Tibial artery (tissue), 4 donors: ENCODE measurements around the gene AK5.

Experiments
- DNase-seq, 2 donors: peaks; one replicate each; pipeline ENCODE4 v3.0.0-alpha.2; 2019
- H3K27ac ChIP-seq, 2 donors: fragments of 200-600 bp; sonication (generic) in 1 of 2; 1 replicate in 1 of 2; 2 replicates in 1 of 2; pipeline ENCODE4 v1.5.1; 2018 to 2019; ENCODE audit warnings: mild to moderate bottlenecking in 1 of 2
- H3K27me3 ChIP-seq, 2 donors: fragments of 200-600 bp; sonication (generic) in 1 of 2; one replicate each; pipeline versions ENCODE4 v1.5.1 to v1.6.0; 2016 to 2019
- H3K36me3 ChIP-seq, 3 donors: fragments of 200-600 bp; sonication (generic) in 2 of 3; one replicate each; pipeline ENCODE4 v1.5.1; 2016 to 2019; ENCODE audit warnings: mild to moderate bottlenecking in 2 of 3
- H3K4me1 ChIP-seq, 4 donors: fragments of 200-600 bp; sonication (generic) in 2 of 4; 1 replicate in 3 of 4; 2 replicates in 1 of 4; pipeline ENCODE4 v1.5.1; 2016 to 2019
- H3K4me3 ChIP-seq, 2 donors: fragments of 200-600 bp; sonication (generic) in 1 of 2; 1 replicate in 1 of 2; 2 replicates in 1 of 2; pipeline ENCODE4 v1.5.1; 2018 to 2019; ENCODE audit warnings: mild to moderate bottlenecking in 2 of 2
- H3K9me3 ChIP-seq, 3 donors: fragments of 200-600 bp; sonication (generic) in 1 of 3; one replicate each; pipeline ENCODE4 v1.5.1; 2016 to 2019
- intact Hi-C: fragments of 100-400 bp; cut with DNase I; formaldehyde crosslinking; loops from one replicate; pipeline ENCODE4 v1.15.0; 2023; ENCODE audit warnings: low total_unique reads
- TF ChIP-seq, protein P1 (sequence below), 2 experiments: fragments of 200-600 bp in 1 of 2; fragments of 450-650 bp in 1 of 2; IDR thresholded peaks; one replicate each; pipeline ENCODE4 v1.5.1; 2017 to 2019; ENCODE audit warnings: antibody characterized with exemption in 2 of 2, mild to moderate bottlenecking in 1 of 2, moderate library complexity in 1 of 2

The AK5 gene

DNA sequence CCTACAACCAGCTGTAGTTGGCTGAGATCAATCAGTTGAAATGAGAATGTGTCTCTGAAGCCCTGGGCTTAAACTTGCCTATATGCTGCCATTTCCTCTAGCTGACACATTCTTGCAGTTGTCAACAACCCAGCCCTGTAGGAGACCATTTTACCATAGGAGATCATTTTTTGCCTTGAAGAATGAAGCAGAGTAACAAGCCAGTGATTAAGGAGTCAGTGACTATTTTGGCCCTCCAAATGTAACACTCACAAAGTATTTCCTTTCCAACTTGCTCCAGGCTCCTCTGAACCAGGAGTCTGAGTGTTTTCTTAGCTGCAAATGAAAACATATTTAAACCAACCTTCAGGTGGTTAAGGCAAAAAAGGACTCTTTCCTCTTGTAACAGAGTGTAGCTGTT, 217.1 kb downstream of the AK5 start:
- TF ChIP-seq, protein P1, sequence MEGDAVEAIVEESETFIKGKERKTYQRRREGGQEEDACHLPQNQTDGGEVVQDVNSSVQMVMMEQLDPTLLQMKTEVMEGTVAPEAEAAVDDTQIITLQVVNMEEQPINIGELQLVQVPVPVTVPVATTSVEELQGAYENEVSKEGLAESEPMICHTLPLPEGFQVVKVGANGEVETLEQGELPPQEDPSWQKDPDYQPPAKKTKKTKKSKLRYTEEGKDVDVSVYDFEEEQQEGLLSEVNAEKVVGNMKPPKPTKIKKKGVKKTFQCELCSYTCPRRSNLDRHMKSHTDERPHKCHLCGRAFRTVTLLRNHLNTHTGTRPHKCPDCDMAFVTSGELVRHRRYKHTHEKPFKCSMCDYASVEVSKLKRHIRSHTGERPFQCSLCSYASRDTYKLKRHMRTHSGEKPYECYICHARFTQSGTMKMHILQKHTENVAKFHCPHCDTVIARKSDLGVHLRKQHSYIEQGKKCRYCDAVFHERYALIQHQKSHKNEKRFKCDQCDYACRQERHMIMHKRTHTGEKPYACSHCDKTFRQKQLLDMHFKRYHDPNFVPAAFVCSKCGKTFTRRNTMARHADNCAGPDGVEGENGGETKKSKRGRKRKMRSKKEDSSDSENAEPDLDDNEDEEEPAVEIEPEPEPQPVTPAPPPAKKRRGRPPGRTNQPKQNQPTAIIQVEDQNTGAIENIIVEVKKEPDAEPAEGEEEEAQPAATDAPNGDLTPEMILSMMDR (IDR thresholded peaks at IDR 0.05) = no peak
- intact Hi-C loops = no loop called here
- no peaks in the 10 kb centered on the region for H3K27me3 ChIP-seq
- DNase-seq = no peak
- no peaks in the 10 kb centered on the region for H3K36me3 ChIP-seq
- H3K4me1 ChIP-seq = peaks cover 0 to 10% (median 4%) of the 10 kb centered on the region in 4 donors
- H3K27ac ChIP-seq = no peak overlapping the region
- no peak overlapping the region for H3K4me3 ChIP-seq
- no peaks in the 10 kb centered on the region for H3K9me3 ChIP-seq

DNA sequence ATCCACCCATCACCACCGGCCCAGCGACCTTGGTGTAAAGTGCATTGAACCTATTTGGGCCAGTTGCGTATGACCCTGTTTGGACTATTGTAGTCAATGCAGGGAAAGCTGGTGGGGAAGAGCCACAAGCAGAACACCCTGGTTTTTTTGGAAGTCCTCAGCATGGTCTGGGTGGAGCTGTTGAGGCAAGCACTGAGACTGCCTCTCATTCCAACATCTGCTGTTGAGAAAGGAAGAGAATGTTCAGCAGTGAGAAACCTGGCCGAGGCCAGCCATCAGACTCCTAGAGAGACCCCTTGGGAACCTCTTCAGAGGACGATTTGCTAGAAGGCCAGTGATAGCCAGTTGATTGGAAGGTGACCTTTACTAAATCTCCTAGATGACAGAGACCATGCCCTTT, 217.6 kb downstream of the AK5 start:
- no peaks in the 10 kb centered on the region for H3K27me3 ChIP-seq
- H3K4me1 ChIP-seq = peaks cover 0 to 10% (median 4%) of the 10 kb centered on the region in 4 donors
- H3K4me3 ChIP-seq = no peak overlapping the region
- no peaks in the 10 kb centered on the region for H3K9me3 ChIP-seq
- DNase-seq = no peak
- H3K36me3 ChIP-seq = no peaks in the 10 kb centered on the region
- intact Hi-C loops = no loop called here
- TF ChIP-seq, protein P1 (IDR thresholded peaks at IDR 0.05) = no peak
- no peak overlapping the region for H3K27ac ChIP-seq

DNA sequence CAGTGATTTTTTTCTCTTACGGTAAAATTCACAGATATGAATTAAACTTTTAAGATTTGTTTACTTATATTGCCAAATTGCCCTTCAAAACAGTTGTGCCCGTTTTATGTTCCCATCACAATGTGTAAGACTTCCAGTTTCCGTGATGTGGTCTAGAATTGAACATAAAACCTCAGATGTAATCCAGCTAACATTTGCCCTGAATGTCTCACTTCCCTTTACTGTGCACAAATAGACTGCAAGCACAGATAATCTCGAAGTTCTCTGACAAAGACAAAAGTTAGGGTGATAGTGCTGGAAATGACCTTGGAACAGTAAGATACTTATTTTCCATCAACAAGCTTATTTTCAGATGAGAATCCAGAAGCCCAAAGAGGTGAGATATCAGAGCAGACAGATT, 223.2 kb downstream of the AK5 start:
- H3K4me3 ChIP-seq = no peak overlapping the region
- H3K27ac ChIP-seq = no peak overlapping the region
- intact Hi-C loops = no loop called here
- H3K4me1 ChIP-seq = no peaks in the 10 kb centered on the region
- TF ChIP-seq, protein P1 (IDR thresholded peaks at IDR 0.05) = no peak
- H3K36me3 ChIP-seq = no peaks in the 10 kb centered on the region
- no peaks in the 10 kb centered on the region for H3K27me3 ChIP-seq
- no peak for DNase-seq
- no peaks in the 10 kb centered on the region for H3K9me3 ChIP-seq

DNA sequence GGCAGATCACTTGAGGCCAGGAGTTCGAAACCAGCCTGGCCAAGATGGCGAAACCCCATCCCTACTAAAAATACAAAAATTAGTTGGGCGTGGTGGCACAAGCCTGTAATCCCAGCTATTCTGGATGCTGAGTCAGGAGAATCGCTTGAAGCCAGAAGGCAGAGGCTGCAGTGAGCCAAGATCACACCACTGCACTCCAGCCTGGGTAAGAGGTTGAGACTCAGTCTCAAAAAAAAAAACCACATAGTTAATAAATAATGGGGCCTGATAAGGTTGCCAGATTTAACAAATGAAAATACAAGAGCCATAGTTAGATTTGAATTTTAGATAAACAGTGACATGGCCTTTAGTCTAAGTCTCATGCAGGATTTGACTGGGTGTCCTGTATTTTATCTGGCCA, 225.0 kb downstream of the AK5 start:
- no peaks in the 10 kb centered on the region for H3K36me3 ChIP-seq
- intact Hi-C loops = no loop called here
- no peaks in the 10 kb centered on the region for H3K9me3 ChIP-seq
- no peak overlapping the region for H3K4me3 ChIP-seq
- peaks cover 0 to 8% (median 0%) of the 10 kb centered on the region in 4 donors for H3K4me1 ChIP-seq
- H3K27me3 ChIP-seq = no peaks in the 10 kb centered on the region
- no peak overlapping the region for H3K27ac ChIP-seq
- no peak for DNase-seq
- TF ChIP-seq, protein P1 (IDR thresholded peaks at IDR 0.05) = no peak

DNA sequence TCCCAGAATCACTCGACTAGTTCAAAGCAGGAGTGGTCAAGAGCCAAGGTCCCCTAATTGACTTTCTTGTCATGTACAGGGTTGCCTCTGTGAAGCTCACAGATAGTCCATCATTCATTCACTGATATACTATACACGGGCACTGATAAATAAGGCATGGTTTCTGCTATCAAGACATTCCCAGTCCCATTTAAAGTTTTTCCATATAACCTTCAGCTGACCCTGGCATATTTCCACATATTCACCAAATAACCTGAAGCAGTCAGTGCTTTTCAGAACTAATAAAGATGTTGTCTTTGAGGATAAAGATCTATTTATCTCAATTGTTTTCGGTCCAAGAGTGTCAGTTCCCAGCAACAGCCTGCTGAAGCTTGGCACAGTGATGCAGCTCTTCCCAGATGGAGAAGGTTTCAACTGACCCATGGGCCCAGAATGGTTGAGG, 227.3 kb downstream of the AK5 start:
- Histone ChIP-seq H3K4me1 (peaks cover 0 to 9% (median 2%) of the 10 kb centered on the region in 4 donors), H3K9me3 (no peaks in the 10 kb centered on the region), H3K4me3 (no peak overlapping the region), H3K27ac (no peak overlapping the region), H3K27me3 (no peaks in the 10 kb centered on the region), H3K36me3 (no peaks in the 10 kb centered on the region)
- intact Hi-C loops = no loop called here
- no peak for DNase-seq
- TF ChIP-seq, protein P1 (IDR thresholded peaks at IDR 0.05) = no peak

DNA sequence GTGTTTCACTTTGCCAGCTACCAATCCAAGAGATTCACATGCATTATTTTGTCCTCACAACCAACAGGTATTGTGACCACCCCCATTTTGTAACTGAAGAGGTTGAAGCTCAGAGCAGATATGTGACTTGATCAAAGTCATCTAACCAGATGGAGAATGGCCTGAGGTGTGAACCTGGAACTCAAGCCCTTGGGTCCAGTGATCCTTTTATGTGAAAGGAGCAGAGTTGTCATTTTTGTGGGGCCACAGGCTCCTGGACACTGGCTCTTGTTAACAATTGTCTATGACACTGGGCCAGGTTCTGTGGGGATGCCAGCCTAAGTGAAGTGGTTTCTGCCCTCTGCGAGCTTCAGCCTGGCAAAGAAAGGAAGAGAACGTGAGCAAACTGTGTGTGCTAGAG, 228.1 kb downstream of the AK5 start:
- Histone ChIP-seq H3K36me3 (no peaks in the 10 kb centered on the region), H3K4me3 (no peak overlapping the region), H3K4me1 (peaks cover 0 to 17% (median 8%) of the 10 kb centered on the region in 4 donors), H3K27ac (no peak overlapping the region), H3K9me3 (no peaks in the 10 kb centered on the region), H3K27me3 (no peaks in the 10 kb centered on the region)
- intact Hi-C loops = no loop called here
- DNase-seq = no peak
- TF ChIP-seq, protein P1 (IDR thresholded peaks at IDR 0.05) = no peak
